GM21619 (cell line): ENCODE data around the gene EXOC4.

Source experiments
- ATAC-seq: cut with Tn5 transposase; IDR thresholded peaks from one replicate; pipeline ENCODE4 v1.9.1; 2021; ENCODE audit not compliant: unreplicated experiment

Gene EXOC4

DNA sequence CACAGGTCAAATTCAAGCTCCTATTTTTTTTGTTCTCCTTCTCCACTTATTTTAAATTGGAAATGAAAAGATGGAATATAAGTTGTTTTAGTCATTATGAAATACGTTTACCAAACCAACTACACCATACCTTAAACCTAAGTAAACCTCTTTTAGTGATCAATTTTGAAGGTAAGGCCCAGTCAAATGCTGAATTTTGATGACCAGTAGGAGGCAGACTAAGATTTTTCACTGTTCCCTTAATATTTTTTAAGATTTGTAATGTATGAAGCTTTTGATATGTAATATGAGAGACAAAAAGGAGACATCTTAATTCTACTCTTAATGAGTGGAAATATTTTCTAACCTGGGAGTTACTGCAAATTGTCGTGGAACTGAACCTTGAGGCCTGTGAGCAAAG, 311.6 kb downstream of the EXOC4 start:
- no peak for ATAC-seq

DNA sequence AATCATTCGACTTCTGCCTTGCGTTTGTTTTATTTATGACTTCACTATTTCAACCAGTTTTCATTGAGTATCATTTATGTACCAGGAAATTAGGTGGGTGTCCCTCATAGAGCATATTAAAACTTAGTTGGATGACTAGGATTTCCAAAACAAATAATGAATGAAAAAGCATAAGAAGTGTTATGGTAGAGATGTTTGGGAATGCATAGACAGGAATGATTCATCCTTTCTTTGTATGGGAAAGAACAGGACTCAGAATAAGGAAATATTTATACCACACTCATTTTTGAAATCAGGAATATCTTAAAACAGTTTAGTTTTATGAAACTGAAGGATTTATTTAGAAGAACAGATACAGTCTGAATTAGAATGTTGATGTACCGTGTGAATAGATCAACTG, 315.7 kb downstream of the EXOC4 start:
- no peak for ATAC-seq

DNA sequence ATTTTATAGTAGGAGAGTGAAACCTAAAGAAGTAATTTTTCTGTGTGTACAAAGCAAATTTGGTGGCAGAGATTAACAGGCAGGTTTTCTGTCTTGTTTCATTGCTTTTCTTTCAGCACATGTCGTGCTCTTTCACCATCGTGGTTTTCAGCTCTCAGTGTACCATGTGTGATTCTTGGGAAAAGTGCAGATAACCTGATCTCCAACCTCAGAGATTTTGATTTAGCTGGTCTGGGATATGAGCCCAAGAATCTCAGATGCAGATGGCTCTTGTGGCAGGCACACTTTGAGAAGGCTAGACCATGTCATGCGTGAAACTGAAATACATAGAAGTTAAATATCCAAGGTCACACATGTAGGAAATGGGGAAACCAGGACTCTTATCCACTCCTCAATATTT, 317.4 kb downstream of the EXOC4 start:
- no peak for ATAC-seq

DNA sequence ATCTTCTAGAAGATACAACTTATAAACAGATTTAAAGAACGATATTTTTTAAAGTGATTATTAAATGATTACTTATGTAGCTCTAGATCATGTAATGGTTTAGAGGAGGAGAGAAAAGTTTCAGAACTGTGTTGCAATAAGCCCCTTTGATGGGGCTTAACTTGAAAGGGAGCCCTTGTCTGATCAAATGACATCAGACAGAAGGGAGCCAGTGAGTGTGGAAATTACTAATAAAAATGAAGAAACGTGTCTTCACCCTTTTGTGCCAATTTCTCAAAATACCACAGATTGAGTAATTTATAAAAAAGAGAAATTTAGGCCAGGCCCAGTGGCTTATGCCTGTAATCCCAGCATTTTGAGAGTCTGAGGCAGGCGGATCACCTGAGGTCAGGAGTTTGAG, 318.2 kb downstream of the EXOC4 start:
- no peak for ATAC-seq

DNA sequence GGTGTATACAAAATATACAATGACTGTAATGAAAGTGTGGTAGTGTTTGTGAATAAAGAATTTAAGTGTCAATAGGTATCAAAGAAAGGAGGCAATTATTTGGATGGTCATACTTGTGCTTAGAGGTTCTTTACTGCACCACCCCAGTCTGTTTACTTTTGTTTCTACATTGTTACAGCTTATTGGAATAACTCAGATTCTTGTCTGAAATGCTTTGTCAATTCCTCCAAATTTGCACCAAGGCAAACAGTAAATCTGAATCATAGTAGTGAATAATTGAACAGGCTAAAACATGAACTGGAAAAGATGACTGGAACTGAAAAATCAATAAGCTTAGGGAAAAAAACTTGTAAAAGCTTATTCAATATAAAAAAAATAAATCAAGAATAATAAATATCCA, 319.2 kb downstream of the EXOC4 start:
- no peak for ATAC-seq

DNA sequence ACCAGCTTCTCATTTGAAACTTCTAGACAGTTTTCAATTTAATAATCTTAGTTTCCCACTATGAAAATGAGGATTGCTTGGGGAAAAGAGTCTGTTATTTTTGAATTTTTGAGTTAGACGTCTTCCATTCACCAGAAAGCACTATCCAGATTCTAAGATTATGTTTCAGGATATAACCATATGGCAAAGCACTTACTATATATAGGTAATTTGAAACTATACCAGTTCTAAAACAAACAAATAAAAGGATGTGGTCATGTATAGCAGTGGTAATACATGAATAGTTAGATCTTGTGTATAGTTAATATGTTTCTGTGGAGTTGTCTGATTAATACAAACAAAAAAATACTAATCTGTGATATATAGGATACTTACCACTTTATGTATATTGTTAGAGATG, 320.0 kb downstream of the EXOC4 start:
- ATAC-seq: no peak

DNA sequence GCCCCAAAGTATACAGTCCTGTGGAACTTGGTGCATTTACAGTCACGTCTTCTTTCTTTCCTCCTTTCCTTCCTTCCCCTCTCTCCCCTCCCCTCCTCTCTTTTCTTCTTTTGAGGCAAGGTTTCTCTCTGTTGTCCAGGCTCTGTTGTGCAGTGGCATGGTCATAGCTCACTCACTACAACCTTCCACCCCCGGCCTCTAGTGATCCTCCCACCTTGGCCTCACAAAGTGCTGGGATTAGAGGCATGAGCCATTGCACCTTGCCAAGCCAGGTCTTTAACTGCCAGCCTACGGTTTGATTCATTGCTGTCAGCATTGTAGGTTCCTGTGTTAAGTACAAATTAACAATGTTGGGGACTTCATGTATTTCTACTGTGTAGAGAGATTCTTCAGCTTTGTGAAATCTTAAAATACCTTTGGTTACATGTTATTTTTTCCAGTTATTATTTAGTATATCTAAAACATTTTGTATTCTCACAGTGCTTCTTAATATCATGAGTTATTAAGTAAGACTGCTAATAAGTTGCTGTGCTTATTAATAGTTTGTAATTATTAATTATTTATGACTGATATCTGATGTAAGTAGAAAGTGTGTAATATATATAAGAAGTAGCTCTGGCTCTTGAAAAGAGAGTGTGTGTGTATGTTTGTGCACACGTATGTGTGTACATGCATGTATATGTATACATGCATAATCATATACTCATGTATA, 320.8 kb downstream of the EXOC4 start:
- ATAC-seq: no peak

DNA sequence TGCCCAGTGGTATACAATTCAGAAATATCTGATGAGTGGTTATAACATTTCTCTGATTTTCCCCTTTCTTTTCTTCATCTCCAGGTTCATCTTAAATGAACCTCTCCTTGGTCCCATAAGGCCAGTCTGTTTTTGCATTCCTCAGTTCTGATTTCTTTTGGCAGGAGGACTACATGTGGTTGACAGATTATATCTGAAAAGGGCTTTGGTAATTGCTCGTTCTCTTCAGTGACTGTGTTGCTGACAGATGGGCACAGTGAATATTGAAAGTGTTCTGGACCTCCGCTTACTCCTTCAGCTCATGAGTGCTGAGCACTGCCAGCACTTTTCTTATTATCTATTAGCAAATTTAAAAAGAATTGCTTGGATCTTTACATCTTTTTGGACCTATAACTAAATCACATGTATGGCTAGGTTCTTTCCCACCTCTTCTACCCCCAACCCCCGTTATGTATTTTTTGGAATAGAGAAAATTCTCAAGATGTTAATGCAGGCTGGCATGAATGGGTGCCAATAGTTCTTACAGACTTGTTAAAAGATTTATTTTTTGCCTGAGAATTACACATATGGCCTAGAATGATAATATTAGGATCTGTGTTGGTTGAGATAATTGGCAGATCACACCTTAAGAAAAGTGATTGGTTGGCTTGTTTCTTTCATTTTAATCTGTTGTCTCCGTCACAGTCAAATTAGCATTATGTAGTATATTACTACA, 323.0 kb downstream of the EXOC4 start:
- no peak for ATAC-seq

DNA sequence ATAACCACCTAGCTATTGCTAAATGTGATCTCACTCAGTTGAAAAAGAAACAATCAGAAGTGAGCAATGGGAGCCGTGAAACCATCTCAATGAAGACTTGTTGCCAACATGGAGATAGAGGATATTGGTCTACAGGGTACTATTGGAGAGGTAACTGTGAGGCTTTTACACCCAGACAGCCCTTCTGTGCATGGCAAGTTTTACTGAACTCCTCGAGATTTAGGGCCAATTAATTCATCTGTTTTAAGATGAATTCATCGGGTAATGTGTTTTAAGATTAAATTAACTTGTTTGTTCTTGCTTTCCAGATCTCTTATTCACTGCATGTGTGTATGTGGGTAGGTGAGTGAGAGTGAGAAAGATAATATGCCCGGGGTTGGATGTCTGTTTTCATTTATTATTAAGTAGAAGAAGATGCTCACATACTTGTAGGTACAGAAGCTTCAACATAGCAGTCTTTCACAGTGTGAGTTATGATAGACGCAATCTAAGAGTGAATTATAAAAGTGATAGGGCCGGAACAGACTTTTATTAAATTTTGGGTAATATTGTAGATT, 323.8 kb downstream of the EXOC4 start:
- ATAC-seq: no peak

DNA sequence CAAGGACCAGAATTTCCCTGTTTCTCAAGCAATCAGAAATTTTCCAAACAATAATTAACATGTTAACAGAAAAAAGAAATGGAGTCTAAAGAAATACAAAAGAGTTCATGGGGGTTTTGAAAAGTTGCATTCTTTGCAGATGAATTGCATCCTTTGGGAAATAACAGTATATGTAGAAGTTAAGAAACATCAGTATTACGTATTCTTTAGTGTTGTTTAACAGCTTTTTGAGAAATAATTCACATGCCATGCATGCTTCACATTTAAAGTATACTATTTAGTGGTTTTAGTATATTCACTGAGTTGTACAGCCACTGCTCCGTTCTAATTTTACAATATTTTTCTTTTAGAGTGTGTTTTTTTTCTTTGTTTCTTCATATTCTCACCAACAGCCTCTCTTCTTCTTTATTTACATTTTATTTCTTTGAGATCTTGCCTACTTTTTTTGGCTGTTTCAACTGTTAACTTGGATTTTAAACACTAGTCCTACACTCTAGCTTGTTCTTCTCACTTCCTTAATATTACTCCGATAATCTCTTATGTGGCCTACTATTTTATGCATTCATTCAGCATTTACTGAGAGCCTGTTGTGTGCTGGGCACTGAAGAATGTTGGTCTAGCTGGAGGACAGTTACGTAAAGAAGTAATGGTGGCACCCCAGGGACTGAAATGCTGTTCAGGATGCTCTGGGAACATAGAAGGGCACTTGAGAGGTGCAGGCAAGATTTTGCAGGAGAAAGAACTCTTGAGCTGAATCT, 330.1 kb downstream of the EXOC4 start:
- no peak for ATAC-seq

DNA sequence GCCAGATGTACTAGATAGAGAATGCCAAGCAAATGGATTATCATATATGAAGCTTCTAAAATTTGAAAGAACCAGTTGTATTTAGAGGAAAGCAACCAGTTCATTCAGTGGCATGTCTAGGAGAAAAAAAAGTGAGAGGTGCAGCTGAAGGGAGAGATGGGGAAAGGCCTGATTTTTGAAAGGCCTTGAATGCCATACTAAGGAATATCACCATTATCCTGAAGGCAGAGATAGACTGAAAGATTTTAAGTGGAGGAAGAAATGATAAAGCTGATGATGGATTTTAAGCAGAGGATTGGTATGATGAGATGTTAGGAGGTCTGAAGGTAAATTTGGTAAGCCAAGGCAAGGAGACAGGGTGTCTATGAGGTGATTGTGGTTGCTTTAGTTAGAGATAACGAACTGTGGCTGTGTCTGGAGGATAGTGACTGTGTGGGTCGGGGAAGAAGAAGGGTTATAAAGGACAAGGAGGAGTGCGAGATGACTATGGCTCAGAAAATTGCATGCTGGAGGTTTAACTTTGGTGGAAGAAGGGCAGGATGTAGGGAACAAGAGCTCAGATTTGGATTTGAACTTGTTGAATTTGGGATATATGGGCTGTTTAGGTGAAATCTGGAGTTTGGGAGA, 330.8 kb downstream of the EXOC4 start:
- ATAC-seq: no peak

DNA sequence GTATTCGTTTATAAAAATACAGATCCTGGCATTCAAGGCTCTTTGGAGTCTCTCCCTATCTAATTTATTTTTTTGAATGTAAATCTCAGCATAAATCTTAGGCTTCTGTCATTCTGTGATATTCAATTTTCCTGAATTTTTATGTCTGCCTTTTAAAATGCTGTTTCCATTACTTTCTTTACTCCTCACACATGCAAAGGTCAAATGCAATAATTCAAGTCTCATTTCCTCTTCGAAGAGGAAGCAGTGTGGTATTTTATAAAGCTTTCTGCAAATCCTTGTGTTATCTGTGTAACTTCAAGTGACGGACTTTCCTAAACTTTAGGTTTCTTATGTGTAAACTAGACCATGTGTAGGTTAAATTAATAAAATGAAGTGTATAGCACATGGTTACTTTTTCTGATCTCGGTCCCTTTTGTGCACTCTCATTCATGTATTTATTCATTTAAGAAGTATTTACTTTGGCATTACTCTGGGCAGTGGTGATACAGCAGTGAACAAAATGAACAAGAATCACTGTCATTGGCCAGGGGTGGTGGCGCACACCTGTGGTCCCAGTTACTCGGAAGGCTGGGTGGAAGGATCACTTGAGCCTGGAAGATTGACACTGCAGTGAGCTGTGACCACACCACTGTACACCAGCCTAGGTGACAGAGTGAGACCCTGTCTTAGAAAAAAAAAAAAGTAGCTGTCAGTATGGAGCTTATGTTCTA, 332.2 kb downstream of the EXOC4 start:
- no peak for ATAC-seq

DNA sequence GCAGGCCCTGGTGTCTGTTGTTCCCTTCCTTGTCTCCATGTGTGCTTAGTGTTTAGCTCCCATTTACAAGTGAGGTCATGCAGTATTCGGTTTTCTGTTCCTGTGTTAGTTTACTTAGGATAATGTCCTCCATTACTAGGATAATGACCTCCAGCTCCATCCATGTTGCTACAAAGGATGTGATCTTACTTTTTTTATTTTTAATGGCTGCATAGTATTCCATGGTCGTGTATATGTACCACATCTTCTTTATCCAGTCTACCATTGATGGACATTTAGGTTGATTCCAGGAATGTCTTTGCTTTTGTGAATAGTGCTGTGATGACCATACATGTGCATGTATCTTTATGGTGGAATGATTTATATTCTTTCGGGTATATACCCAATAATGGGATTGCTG, 333.4 kb downstream of the EXOC4 start:
- ATAC-seq: no peak

DNA sequence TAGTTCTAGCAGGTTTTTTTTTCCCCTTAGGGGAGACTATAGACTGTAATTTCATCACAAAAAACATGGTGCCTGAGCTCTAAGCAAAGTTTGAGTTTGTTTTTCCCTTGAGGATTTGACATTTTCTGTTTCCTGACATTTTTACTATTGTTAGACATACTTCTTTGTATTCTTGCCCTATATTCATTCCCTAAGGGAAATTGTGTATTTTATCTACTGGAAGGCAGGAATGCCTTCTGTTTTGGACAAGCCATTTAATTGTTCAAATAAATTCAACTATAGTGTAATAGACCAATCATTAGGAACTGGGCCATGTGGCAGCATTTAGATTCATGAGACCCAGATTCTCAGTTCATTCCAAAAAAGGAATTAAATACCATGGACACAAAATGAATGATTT, 335.0 kb downstream of the EXOC4 start:
- ATAC-seq: no peak

DNA sequence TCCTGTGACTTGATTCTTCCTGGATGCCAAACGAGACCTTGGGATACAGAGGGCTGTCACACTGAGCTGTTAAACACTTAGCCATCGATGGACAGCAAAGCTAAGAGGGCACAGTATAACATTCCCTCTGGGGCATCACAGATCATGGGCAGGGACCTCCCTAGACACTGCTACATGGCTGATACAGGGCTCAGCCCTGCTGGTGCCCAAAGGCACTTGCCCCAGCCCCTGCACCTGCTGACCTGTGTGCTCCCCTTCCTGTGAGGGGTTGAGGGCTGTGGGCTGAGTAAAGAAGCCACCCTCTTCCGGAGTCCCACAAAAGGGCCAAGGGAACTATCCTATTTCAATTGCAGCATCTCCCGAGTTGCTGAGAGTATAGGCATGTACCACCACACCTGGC, 337.9 kb downstream of the EXOC4 start:
- no peak for ATAC-seq

DNA sequence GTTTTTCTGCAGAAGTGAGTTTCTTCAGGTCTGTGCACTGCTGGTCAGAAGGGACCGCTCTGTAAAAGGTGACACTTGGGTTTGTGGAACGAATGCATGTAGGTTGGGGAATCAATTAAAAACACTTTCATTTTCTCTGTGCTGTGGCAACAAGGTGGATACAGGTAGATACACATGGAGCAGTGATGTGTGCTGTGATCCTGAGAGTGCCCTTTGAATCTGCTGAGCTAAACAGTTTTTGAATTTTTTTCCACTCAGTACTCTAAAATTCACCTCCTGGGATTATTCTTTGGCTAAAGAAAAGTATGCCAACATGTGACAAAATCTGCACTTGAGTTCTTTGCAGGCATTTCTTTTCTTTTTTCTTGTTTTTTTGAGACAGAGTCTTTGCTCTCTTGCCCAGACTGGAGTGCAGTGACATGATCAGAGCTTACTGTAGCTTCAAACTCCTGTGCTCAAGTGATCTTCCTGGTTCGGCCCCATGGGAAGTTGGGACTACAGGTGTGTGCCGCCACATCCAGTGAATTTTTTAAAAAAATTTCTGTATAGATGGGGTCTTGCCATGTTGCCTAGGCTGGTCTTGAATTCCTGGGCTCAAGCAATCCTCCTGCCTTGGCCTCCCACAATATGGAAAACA, 338.9 kb downstream of the EXOC4 start:
- no peak for ATAC-seq

DNA sequence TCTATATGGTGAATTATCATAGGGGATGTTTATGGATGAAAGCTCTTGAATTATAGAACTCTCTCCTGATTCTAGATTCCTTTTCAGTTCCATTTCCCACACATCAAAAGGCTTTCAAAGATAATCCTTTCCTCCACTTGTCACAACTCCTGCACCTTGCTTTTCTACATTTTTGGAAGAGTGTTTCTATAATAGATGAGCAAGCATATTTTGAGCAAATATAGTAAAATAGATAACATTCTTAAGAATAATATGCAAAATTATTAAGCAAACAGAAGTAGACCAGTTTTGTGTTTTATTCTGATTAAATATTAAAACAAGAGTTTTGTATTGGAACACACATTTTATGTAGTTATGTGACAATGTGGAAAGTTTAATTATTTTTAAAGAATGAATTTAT, 340.7 kb downstream of the EXOC4 start:
- no peak for ATAC-seq

DNA sequence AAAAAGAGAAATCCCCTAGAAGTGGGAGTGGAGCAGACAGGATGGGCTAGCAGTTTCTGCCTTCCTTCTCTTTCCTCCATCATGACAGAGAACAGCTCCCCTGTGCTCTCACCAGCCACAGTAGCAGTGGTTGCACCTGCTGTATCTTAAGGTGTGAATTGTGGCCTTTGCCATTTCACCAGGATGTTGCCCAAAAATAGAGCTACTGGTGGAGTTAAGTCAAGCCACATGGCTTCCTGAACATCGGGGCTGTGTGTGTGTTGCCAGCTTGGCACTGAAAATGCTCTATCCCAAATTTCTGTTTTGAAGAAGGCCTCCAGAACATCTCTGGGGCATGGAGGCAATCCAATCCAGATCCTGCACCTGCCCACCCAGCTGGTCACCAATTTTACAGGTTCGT, 348.7 kb downstream of the EXOC4 start:
- no peak for ATAC-seq

DNA sequence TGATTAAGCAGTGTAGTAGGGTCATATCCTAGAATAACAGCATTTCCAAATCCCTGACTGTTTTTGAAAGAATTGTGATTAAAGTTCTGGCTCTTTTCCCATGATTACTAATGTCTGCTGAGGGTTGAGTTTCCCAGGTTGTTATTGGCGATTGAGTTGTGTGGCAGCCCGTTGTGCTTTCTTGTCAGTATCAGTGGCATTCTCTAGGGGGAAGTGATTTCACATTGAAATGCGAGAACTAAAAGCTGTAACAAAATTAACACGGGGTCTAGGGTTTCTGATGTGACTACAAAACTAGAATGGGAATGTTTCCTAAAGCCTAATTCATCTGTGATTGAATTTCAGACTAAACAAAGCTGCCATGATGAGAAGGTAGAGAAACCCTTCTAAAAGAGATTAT, 349.4 kb downstream of the EXOC4 start:
- ATAC-seq: no peak

DNA sequence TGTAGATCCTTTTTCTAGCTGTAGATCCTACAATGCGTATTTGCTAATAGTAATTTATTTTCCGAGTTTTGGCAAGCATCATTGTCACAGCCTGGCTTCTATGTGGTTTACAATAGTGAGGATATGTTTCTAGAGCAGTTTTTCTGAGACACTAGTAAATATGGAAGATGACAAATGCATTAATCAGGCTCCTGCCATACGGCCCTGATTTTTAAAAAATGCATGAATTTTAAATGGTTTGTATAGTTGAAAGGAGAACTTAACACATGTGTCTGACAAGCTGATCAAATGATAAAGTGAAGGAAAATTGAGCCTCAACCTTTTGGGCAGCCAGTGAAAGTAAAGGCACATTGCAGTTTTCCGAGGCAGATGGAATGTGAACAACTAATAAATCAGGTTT, 354.1 kb downstream of the EXOC4 start:
- no peak for ATAC-seq
